ENCODE data around the gene NINJ2.

- TF ChIP-seq ZBTB7A (IDR thresholded peaks at IDR 0.05; ENCODE audit: low read depth) (no peak), TCF12 (IDR thresholded peaks at IDR 0.05; ENCODE audit: low read depth) (no peak), EP300 (IDR thresholded peaks at IDR 0.05; ENCODE audit: borderline replicate concordance) (no peak), TEAD4 (IDR thresholded peaks at IDR 0.05) (no peak), CEBPB (IDR thresholded peaks at IDR 0.05) (no peak), EGR1 (IDR thresholded peaks at IDR 0.05) (no peak), REST (IDR thresholded peaks at IDR 0.05; ENCODE audit: low read depth) (no peak), YY1 (IDR thresholded peaks at IDR 0.05; ENCODE audit: low read depth) (no peak), RAD21 (IDR thresholded peaks at IDR 0.05; ENCODE audit: low read depth) (no peak), TAF1 (IDR thresholded peaks at IDR 0.05; ENCODE audit: low read depth) (no peak)
These were observed 49.2 kb downstream of the NINJ2 start for GRCh38 chr12:613996-614395.

Data from Ishikawa (cell line).